Raji (cell line): ENCODE measurements around the gene CCL11.

Experiments used
- POLR2A ChIP-seq: IDR thresholded peaks from 2 replicates; pipeline ENCODE4 v1.6.1; 2011; ENCODE audit warnings: low read depth, low read length, control low read depth; ENCODE audit not compliant: insufficient read depth

CCL11 gene

GRCh38 chr17:34312080-34312479 is 26.5 kb downstream of the CCL11 start:
- no peak for TF ChIP-seq POLR2A

GRCh38 chr17:34313164-34313563 is 27.6 kb downstream of the CCL11 start:
- TF ChIP-seq POLR2A: no peak

GRCh38 chr17:34314279-34314678 is 28.7 kb downstream of the CCL11 start:
- TF ChIP-seq POLR2A: no peak

GRCh38 chr17:34318474-34318873 is 32.9 kb downstream of the CCL11 start:
- no peak for TF ChIP-seq POLR2A

GRCh38 chr17:34319039-34319483 is 33.5 kb downstream of the CCL11 start, which contains the start of gene CCL8:
Gene CCL8, plus strand, starts transcription at chr17:34319435. Its CDS starts 67 bp downstream, at chr17:34319502.
- TF ChIP-seq POLR2A: no peak

- no peak for TF ChIP-seq POLR2A
Measured at GRCh38 chr17:34321964-34322363, 36.4 kb downstream of the CCL11 start.

GRCh38 chr17:34337701-34338100 is 52.2 kb downstream of the CCL11 start:
- no peak for TF ChIP-seq POLR2A
